NCI-H526 treated with DMSO at 0.1 percent for 48 hours (cell line): Measurements from ENCODE around the gene AAK1.
"Not testable (repeated sequence)": the region's sequence is repeated elsewhere in the genome, so short reads cannot be mapped to it uniquely, and the experiment has no call there.

ENCODE experiments used
- DNase-seq: peaks from one replicate; lab custom pipeline; 2025; lab: John Stamatoyannopoulos, UW

AAK1 gene

GRCh38 chr2:69625078-69625795 lies 18.3 kb downstream of the AAK1 start:
- no peak for DNase-seq

GRCh38 chr2:69624611-69625010 lies 18.9 kb downstream of the AAK1 start:
- no peak for DNase-seq

GRCh38 chr2:69624131-69624530 lies 19.4 kb downstream of the AAK1 start:
- no peak for DNase-seq

GRCh38 chr2:69623236-69623635 lies 20.3 kb downstream of the AAK1 start:
- no peak for DNase-seq

GRCh38 chr2:69622805-69623204 lies 20.7 kb downstream of the AAK1 start:
- DNase-seq: not testable (repeated sequence)

- not testable (repeated sequence) for DNase-seq
These were observed 21.5 kb downstream of the AAK1 start for GRCh38 chr2:69622017-69622540.

GRCh38 chr2:69621440-69621839 lies 22.1 kb downstream of the AAK1 start:
- DNase-seq: no peak

GRCh38 chr2:69620870-69621269 lies 22.7 kb downstream of the AAK1 start:
- no peak for DNase-seq

- no peak for DNase-seq
These were observed 23.8 kb downstream of the AAK1 start for GRCh38 chr2:69619725-69620124.

GRCh38 chr2:69618362-69618761 lies 25.2 kb downstream of the AAK1 start:
- no peak for DNase-seq

GRCh38 chr2:69617744-69618143 lies 25.8 kb downstream of the AAK1 start:
- no peak for DNase-seq

- no peak for DNase-seq
These were observed 26.8 kb downstream of the AAK1 start for GRCh38 chr2:69616755-69617154.

- no peak for DNase-seq
These were observed 27.6 kb downstream of the AAK1 start for GRCh38 chr2:69615969-69616368.

GRCh38 chr2:69615078-69615625 lies 28.4 kb downstream of the AAK1 start:
- no peak for DNase-seq

GRCh38 chr2:69612707-69613106 lies 30.8 kb downstream of the AAK1 start:
- DNase-seq: no peak

GRCh38 chr2:69612200-69612599 lies 31.3 kb downstream of the AAK1 start:
- no peak for DNase-seq

- DNase-seq: no peak
These were observed 35.4 kb downstream of the AAK1 start for GRCh38 chr2:69608109-69608508.

- not testable (repeated sequence) for DNase-seq
These were observed 36.8 kb downstream of the AAK1 start for GRCh38 chr2:69606771-69607170.

GRCh38 chr2:69605284-69605683 lies 38.3 kb downstream of the AAK1 start:
- no peak for DNase-seq

GRCh38 chr2:69604836-69605235 lies 38.7 kb downstream of the AAK1 start:
- DNase-seq: no peak

- no peak for DNase-seq
These were observed 39.4 kb downstream of the AAK1 start for GRCh38 chr2:69604026-69604678.

GRCh38 chr2:69603146-69603743 lies 40.3 kb downstream of the AAK1 start:
- DNase-seq: no peak

GRCh38 chr2:69601179-69601612 lies 42.3 kb downstream of the AAK1 start:
- DNase-seq: no peak
